CD4-positive, alpha-beta T cell treated with Interleukin-4 for 4 hours (primary cell): Measurements from ENCODE around the gene VOPP1.
A peak's percentile ranks its signal among the peaks of the same experiment; 100 is the strongest.

Source experiments
- DNase-seq: peaks from one replicate; pipeline ENCODE4 v3.0.0-alpha.2; 2020

Gene VOPP1

DNA sequence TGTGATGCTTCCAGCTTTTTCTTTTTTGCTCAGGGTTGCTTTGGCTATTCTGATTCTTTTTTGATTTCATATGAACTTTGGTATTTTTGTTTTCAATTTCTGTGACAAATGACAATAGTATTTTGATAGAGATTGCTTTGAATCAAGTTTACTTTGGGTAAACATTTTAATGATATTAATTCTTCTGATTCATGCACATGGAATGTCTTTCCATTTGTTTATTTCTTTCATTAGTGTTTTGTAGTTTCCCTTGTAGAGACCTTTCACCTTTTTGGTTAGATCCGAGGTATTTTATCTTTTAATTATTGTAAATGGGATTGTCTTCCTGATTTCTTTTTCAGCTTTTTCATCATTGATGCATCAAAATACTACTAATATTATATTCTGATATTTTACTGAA is 114.0 kb downstream of the VOPP1 start:
- DNase-seq: no peak

- DNase-seq: no peak
Observed at GRCh38 chr7:55457801-55458200, 114.5 kb downstream of the VOPP1 start.

- DNase-seq: no peak
Observed at GRCh38 chr7:55452971-55453370, 119.3 kb downstream of the VOPP1 start.

GRCh38 chr7:55449992-55450535 is 122.2 kb downstream of the VOPP1 start:
- no peak for DNase-seq

- DNase-seq: no peak
Observed at GRCh38 chr7:55449205-55449991, 122.9 kb downstream of the VOPP1 start.

DNA sequence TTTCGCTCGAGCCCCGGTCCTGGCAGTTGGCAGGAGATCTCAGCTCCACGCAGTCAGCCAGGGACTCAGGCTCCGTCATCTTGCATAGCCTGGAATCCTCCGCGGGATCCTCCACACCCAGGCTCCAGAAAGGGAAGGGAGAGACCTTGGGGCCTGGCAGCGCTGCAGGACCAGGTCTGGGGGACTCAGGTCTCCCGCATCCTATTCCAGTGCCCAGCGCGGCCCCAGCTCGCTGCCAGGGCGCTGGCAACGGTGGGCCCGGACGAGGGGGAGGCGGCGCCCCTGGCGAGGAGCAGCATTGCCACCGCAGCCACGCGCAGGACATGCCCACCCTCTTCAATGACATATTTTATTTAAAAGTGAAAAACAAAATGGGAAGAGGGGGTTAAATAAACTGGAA is 123.8 kb downstream of the VOPP1 start:
- no peak for DNase-seq

- no peak for DNase-seq
Observed at GRCh38 chr7:55444786-55445185, 127.5 kb downstream of the VOPP1 start.

GRCh38 chr7:55441774-55442522 is 130.4 kb downstream of the VOPP1 start:
- no peak for DNase-seq

DNA sequence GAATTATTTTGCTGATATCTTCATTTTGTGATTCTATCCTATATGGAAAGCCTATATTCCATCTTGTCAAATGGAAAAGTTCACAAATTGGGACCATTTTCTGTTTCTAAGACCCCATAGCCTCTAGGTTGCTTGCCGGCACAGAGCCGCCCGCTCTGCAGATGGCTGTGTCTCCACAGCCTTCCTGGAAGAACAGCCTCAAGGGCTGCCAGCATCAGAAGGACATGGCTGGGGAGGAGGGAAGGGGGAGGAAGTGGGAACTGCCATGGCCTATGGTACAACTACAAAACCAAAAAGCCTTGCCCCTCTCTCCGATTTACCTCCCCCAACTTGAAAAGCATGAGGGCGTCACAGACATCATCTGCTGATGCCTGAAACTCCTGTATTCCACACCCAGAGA is 131.3 kb downstream of the VOPP1 start:
- no peak for DNase-seq

- no peak for DNase-seq
Observed at GRCh38 chr7:55440040-55440690, 132.1 kb downstream of the VOPP1 start.

- no peak for DNase-seq
Observed at GRCh38 chr7:55439627-55440026, 132.7 kb downstream of the VOPP1 start.

DNA sequence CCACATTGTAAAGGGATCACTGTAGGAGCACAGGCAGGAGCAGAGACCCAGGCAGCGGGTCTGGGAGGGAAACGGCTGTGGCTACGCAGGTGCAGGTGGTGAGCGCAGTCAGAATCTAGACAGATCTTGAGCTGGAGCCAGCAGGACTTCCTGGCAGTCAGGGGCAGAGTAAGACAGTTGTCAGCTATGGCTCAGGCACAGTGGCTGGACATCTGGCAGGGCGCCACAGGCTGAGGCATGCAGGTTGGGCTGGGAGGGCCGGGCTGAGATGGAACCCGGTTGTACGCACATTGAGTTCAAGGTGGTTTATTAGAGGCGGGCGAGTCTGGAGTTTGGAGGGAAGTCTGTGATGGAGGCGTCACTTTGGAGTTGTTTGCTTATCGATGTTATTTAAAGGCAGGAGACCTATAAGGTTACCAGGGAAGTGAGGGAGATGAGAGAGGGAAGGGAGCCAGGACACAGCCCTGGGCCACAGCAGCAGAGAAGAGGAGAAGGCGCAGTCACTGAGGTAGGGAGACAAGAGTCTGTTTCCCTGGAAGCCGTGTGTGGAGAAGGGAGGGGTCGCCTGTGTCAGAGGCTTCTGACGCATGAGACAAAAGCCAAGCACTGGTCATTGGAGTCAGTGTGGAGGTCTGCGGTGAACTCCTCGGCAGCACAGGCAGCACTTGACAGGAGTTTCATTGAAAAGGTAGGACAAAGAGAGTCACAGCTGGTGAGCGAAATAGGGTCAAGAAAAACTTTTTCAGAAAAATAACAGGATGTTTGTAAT is 133.4 kb downstream of the VOPP1 start:
- no peak for DNase-seq

GRCh38 chr7:55438085-55438756 is 134.1 kb downstream of the VOPP1 start:
- no peak for DNase-seq

- DNase-seq: no peak
Observed at GRCh38 chr7:55437375-55437774, 134.9 kb downstream of the VOPP1 start.

DNA sequence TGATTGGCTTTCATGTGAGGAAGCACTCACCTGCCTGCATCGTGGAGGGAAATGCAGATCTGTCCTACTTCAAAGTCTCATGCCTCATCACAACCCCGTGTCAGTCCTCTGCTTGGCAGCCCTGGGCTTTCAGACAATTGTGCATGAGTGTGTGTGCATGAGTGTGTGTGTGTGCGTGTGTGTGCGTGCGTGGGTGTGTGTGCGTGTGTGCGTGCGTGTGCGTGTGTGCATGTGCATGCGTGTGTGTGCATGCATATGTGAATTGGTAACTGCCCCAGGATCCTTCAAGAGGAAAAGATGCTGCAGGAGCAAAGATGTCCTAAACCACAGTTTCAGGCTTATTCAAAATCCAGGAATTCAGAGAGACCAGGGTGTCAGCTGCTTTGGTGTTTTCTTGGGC is 135.8 kb downstream of the VOPP1 start:
- DNase-seq: no peak

GRCh38 chr7:55435466-55435865 is 136.8 kb downstream of the VOPP1 start:
- DNase-seq: no peak

DNA sequence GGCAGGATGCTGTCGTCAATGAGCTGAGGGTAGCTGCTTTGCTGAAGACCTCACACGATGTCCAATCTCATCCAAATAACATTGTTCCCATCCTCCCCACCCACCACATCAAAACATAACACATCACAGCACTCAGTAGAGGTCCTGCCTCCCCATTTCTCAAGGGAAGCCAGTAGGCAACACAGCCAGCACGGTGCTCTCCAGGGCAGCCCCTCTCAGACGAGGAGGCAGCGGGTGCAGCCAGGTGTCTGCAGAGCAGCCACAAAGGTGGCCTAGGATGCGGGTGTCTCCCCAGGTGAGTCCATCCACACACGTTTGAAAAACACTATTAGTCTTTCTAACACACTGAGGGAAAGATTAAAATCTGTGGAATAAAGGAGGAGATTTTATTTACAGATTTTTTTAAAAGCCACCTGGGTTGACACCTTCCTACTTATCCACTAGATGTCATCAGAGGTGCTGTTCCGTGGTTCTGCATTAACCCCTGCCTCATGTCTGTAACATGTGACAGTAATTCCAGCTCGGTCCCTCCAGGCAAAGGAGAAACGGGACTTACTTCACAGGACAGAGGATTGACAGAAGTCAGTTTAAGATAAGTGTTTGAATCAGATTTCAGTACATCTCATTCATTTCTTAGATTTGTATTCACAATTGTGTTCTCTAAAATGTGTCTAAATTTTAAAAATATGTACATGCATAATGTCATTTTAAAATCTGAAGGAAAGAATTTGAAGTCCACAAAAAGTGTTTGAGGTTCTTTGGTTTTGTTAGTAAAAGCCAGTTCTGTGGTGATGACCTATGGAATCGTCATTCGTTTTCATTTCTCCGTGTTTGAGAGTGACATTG is 139.1 kb downstream of the VOPP1 start:
- peak; percentile 27 for DNase-seq

GRCh38 chr7:55432506-55432905 is 139.8 kb downstream of the VOPP1 start:
- no peak for DNase-seq

GRCh38 chr7:55431898-55432297 is 140.4 kb downstream of the VOPP1 start:
- DNase-seq: no peak

DNA sequence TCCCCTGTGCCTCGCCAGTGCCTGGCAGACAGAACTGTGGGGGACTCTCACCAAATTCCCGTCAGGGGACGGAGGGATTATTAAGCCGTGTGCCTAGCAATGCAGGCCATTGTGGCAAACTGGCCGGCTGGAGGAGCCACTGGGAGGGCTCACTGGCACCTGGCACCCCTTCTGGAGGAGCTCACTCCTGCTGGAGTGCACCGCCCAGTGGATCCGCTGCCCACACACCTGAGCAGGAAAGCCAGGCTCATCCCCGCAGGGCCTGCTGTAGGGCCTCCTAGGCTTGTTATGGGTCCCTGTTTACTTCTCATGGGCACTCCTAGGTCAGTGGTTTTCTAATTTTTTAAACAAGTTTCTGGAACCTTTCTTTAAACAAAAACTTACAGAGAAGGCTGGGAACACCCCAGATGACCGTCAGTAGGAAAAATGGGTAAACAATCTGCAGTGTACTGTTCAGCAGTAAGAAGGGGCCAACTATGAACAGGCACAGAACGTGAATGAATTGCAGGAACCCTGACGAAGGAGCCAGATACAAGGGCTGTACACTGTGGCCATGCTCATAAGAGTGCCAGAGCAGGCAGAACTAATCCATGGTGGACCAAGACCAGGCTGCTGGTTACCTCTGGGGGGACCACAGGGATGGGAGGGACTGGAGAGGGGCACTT is 142.3 kb downstream of the VOPP1 start:
- DNase-seq: no peak

DNA sequence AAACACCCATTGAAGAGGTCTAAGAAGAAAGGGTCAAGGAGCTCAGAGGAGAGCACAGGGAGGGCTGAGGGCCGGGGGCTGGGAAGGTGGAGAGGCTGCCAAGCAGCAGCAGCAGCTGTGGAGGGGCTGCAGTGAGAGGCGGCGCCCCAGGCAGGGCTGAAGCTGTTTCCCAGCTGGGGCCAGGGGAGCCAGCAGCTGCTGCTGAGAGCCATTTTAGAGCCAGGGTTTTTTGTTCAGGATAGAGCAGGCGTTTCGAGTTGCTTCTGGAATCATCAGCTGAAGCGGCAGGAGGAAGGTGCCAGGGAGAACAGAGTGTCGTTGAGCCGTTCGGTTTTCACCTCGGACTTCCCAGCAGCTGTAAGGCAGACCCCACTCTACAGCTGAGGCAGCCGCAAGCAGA is 144.5 kb downstream of the VOPP1 start:
- DNase-seq: no peak
